GM19328 (cell line): ENCODE data around the gene CRYGD.
"Not testable (repeated sequence)": the region's sequence is repeated elsewhere in the genome, so short reads cannot be mapped to it uniquely, and the experiment has no call there.

Source experiments
- ATAC-seq: cut with Tn5 transposase; IDR thresholded peaks from one replicate; pipeline ENCODE4 v1.9.1; 2021; ENCODE audit warnings: mild to moderate bottlenecking, moderate library complexity; ENCODE audit not compliant: unreplicated experiment

The CRYGD gene

DNA sequence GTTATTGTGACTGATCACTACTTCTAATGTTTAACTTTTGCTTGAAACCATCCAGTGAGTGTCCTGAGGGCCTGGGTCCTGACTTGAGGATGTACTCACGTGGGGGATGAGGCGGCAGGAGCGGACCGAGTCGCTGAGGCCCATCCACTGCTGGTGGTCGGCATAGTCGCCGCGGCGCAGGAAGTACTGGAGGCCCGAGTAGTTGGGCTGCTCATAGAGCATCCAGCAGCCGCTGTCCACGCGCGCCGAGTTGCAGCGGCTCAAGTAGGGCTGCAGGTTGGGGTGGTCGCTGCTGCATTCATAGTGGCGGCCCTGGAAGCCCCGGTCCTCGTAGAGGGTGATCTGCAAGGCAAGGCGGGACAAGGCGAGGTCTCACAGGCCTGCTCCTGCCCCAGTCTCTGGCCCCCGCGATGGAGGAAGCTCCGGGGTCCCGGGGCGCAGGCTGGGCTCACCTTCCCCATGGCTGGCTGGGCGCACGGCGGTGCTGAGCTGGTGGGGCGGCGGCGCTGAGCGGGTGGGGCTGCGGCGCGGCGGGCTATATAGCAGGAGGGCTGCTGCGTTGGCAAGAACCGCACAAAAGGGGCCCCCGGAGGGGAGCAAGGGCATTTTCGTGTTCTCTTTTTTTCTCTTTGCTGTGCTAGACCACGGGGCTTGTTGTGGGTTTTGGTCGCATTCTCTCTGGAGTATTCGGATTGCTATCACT, at the start of gene CRYGD:
TSS of gene CRYGD (minus strand) at position 512 of the 703 bp plus-strand sequence. CDS start at position 461, 51 bp downstream.
- not testable (repeated sequence) for ATAC-seq

DNA sequence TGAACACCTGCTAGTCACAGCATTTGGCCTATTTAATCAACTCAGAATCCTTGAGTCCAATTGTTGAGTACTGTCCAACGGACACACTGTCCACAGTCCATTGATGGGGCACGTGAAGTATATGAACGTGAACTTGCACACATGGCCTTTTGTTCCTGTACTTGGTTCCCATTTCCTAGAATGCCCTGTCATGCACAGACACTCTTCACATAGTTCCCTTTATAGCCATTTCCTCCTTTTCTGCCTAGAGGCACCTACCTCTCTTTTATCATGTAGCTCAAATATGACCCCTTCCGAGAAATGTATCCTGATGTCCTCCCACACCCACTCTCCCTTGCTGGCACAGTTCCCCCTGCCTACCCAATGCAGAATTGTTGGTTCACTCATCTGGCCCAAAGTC, 47.8 kb upstream of the CRYGD start:
- ATAC-seq = no peak

DNA sequence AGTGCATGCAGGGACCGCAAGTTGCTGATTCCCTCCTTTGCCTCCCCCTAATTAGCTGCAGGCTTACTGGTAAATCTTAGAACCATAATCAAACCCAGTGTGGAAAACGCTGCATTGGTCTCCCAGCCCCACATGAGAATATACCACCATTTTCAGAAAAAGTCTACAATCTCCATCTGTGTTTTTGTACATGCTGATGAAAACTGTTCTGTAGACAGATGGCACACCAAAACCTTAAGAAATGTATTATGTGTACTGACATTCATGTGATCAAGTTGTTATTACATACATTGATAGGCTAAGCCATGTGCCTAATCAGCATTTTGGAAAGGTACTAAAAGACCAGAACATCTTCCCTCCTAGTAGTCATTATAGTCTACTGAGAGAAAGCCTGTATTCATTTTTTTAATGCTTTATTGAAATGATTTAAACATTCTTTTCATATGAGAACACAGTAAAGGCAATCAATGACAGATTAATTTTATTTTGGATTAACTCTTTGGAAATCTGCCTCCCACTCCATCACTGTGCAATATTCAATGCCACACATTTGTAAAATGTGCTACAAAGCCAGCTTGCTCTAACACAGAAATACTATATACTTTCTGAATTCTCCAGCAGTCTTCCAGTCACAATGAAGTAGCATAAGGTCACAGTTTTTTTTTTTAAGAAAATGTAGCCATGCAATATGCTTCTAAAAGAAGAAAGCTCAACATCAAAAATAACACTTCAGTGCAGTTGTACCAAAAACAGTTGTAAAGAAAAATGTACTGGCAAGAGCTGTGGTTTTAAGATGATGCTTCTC, 40.8 kb upstream of the CRYGD start:
- no peak for ATAC-seq

DNA sequence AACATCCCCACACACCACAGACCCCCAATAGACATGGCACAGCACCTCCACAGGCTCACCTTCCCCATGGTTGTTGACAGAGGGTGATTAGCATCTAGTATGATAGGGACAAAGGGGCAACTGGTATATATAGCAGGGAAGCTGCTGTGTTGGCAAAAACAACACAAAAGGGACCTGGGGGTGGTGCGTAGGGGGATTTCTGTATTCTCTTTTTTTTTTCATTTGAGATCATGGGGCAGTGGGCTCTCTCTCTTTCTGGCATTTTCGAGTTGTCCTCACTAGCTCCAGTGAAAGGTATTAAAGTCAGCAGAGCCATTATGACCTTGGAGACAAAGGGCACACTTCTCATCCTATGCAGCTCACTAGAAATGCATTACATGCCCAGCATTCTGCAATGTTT, 39.2 kb upstream of the CRYGD start, which contains the start of gene CRYGA:
TSS of gene CRYGA (minus strand) at position 101 of the 400 bp plus-strand sequence. CDS start at position 68, 33 bp downstream.
- no peak for ATAC-seq

DNA sequence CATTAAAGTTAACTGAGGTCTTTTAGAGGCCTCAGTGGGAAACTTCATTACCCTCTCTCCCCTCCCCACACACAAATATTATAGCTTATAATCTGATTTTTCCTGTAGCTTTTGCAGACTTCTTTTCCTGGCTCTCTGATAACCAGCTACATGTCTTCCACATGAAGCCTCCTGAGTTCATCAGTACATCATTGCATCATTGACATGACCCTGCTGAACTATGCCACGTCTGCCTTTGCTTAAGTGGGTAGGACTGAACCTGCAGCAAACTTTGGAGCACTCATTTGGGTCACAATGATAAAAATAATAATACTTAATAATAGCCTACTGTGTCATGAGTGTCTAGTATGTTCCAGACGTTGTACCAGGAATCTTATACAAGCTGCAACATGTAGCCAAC, 32.1 kb upstream of the CRYGD start:
- ATAC-seq = no peak

DNA sequence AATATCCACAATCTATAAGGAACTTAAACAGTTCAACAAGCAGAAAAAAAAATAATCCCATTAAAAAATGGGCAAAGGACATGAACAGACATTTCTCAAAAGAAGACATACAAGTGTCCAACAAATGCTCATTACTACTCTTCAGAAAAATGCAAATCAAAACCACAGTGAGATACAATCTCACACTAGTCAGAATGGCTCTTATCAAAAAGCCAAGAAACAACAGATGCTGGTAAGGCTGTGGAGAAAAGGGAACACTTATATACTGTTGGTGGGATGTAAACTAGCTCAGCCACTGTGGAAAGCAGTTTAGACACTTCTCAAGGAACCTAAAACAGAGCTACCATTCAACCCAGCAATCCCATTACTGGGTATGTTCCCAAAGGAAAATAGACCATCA, 28.8 kb upstream of the CRYGD start:
- no peak for ATAC-seq

DNA sequence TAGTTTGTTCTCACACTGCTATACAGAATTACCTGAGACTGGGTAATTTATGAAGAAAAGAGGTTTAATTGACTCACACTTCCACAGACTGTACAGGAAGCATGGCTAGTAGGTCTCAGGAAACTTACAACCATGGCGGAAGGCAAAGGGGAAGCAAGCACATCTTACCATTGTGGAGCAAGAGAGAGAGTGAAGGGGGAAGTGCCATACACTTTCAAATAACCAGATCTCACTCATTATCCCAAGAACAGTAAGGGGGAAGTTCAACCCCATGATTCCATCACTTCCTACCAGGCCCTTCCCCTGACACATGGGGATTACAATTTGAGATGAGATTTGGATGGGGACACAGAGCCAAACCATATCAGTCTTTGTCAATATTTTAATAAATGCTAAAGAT, 26.6 kb upstream of the CRYGD start:
- no peak for ATAC-seq

DNA sequence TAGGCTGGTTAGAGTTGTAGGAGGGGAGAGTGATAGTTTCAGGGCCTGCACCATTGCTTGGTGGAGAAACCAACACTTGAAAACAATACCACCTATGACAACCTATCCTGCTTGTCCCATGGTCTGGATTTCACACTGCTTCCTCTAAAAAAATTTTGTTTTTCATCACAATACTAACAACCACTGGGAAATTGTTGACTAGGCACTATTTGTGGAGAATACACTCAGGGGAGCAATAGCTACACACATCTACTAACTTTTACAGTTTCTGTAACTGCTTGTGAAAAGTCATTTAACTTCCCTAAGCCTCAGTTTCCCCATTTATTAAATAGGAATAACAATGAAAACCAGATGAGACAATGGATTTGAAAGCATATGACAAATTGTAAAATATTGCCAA, 25.8 kb upstream of the CRYGD start:
- ATAC-seq = no peak

DNA sequence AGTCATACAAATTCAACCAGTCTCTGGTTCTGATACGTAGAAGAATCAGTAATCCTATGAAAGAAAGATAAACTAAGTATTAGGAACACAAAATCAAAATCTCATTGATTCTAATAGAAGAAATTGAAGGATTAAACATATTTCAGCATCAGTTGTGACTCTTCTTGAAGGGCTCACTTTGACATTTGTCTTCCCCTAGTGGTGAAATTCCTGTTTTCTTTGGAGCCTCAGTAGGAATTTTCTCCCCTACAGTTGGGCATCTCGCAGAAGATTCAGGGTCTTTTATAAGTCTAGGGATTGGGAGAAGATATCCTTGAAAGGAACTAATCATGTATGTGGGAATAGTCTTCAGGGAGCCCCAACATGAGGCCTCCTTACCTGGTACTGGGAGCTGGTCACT, 24.5 kb upstream of the CRYGD start:
- no peak for ATAC-seq

DNA sequence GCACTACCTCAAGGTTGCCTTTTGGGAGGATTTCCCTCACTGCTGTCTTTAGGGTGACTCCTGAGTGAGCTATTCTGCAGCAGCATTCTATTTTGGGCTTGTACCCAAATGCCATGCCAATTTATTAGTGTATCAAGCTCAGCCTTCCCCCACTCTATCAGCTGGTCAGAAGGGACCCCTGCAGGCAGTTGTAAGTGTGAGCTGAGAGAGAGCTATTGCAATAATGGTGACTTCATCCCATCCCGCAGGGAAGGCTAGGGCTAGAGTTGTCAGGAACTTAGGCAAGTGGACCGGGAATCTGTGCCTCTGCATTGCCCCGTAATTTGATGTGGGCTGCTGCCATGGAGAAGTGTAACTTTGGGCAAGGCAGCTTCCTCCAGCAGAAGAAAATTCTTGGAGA, 23.4 kb upstream of the CRYGD start:
- ATAC-seq = no peak

DNA sequence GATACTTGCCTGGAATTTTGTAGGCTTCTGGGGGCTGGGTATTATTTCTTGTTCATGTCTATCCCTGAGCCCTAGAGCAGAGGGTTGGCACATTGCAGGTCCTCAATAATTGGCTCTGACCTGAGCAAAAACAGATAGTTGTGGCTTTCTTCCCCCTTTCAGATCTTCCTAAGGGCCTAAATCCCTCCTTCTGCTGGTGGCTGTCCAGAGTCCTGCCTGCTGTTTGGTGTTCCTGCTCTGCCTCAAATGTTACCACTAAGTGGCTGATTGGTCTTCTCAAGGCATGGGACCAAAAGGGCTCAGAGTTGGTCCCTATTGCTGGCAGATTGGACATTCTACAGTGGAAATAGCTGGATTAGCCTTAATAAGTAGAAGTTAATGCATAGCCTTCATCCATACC, 22.7 kb upstream of the CRYGD start:
- no peak for ATAC-seq

DNA sequence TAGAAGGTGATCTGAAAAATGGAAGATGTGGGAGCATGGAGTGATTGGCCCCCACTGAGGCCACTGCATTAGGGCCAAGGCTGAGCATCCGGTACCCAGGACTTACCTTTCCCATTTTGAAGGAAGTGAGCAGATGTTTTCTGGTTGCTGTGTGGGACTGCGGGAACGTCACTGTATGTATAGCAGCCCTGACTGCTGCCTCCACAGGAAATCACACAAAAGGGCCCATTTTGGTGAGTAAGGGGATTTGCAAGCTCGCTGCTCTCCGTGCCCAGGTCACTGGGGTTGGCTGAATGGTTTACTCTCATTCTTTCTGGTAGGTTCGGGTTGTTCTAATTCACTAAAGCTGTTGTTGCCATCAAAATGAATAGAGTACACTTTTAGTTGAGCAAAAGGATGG, 21.7 kb upstream of the CRYGD start, which contains the start of gene CRYGB:
TSS of gene CRYGB (minus strand) at position 153 of the 400 bp plus-strand sequence. CDS start at position 115, 38 bp downstream.
- ATAC-seq = no peak

DNA sequence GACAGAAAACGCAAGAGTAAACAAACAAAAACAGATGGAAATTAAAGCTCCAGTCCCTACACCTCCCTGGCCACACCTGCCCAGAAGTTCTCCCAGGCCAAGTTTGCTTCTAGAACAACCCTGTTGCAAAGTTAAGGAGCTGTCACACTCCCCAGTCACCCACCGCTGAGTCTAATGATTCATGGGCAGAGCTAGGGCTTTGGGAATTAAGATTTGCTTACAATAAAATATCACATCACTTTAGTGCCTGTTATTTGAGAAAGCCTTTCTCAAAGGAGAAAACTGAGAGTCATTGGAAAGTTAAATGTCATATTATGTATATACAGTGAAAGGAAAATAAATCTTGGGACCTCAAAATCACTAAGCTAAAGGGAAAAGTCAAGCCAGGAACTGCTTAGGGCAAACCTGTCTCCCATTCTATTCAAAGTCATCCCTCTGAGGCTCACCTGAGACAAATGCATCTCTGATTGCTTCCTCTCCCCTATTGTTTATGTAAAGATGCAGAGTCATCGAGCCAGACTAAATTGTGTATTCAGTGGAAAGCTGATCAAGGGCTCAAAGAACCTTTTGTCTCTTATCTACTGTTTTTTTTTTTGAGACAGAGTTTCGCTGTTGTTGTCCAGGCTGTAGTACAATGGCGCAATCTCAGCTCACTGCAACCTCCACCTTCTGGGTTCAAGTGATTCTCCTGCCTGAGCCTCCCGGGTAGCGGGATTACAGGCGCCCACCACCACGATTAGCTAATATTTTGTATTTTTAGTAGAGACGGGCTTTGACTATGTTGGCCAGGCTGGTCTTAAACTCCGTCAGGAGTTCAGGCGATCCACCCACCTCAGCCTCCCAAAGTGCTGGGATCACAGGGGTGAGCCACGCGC, 18.8 kb upstream of the CRYGD start:
- no peak for ATAC-seq

DNA sequence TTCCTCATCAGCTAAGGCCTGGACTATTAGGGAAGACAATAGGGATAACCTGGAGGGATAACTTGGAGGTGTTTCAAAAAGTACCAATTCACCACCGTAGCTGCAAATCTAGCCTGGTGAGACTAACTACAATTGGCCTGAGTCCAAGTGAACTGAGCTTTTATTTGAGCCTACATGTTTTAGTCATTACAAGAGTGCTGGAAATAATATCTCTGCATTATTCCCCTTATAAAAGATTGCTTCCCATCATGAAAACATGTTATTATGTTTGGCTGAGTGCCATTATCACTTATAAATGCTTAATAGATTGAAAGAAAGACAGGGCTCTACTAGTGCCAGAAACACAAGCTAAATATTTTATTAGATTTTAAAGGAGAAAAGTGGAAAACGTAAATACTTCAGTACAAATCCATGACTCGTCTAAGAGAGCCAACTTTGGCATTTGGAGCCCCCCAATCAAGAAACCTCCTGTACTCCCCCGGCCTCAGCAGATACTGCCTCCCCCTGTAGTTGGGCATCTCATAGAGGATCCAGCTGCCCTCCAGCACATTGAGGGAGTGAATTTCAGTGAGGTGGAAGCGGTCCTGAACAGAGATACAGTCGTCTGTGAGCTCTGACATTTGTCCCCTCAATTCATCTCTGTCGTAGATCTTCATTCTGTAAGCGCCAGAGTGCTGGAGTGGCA, 18.1 kb upstream of the CRYGD start:
- no peak for ATAC-seq

DNA sequence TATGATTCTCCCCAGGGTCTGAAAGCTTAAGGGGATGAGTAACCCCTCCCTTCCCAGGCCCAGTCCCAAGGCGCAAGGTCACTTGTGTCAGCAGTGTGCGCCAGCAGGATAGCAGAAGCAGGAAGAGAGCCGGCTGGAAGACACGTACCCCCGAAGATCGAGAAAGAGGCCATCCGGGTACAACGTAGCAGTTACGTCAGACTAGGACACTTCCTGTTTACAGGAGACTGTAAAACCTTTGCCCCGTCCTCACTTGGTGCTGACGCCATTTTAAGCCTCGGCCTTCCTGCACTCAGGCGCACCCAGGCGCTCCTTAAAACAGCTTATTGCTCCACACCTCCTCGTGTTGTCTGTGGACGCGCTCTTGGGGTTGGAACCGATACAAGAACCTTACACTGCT, 15.1 kb upstream of the CRYGD start:
- ATAC-seq = no peak

DNA sequence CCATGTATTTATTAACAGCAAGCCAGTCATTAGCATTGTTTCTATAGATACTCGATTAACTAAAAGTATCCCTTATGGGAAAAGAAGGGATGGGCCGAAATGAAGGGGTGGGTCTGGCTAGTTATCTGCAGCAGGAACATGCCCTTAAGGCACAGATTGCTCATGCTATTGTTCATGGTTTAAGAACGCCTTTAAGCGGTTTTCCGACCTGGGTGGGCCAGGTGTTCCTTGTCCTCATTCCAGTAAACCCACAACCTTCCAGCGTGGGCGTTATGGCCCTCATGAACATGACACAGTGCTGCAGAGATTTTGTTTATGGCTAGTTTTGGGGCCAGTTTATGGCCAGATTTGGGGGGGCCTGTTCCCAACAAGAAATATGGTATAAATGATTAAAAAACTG, 14.0 kb upstream of the CRYGD start:
- not testable (repeated sequence) for ATAC-seq

DNA sequence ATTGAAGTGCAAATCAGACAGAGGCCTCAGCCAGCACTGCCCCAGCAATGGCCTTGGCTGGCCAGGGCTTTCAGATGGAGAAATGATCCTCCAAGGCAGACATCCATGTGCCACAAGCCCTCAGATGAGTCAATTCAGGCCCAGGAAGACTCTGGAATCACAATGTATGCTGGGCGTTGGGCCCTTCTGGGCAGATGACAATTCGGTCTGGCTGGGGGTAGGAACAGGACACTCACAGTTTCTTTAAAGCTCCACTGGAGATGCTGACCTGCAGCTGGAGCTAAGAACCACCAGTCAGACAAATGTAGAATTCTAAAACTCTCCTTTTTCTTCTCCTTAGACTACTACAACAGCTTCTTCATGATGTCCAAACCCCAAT, 12.4 kb upstream of the CRYGD start:
- no peak for ATAC-seq

DNA sequence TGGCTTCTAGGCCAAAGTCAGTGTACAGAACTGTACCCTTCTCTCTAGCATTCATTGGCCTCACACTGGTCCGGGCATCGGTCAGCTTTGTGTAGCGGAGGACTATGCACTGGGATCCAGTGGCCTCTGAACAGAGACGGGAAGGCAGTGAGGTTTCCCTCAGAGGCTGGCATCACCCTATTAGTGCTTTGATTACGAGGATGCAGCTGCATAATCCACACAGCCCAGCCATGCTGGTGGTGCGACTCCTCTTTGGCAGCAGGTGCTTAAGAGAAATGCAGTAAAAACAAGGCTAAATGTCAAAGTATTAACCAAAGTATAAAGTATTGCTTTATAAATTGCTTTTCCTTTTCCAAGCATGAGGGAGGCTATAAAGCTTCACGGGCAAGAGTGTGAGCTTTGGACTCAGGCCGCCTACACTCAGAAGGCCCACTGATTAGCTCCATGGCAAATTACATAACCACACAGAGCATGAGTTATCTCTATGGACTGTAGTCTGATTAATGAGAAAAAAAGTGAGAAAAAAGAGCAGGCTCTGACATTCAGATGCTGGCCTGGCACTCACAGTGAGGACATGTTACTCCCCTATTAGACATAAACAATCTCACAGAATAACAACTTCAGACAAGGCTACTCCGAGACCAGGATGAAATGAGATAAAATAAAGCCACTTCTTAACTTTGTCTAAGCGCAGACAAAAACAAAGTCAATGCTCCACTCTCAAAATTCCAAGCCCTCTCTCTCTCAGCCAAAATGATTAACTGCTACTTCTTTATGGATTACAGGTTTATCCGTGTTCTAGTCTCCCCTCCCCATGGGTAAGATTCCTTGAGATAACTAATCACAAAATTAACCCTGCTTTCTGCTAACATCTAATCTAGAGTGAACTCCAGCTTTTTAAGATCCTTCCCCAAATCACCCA, 11.7 kb upstream of the CRYGD start:
- no peak for ATAC-seq

DNA sequence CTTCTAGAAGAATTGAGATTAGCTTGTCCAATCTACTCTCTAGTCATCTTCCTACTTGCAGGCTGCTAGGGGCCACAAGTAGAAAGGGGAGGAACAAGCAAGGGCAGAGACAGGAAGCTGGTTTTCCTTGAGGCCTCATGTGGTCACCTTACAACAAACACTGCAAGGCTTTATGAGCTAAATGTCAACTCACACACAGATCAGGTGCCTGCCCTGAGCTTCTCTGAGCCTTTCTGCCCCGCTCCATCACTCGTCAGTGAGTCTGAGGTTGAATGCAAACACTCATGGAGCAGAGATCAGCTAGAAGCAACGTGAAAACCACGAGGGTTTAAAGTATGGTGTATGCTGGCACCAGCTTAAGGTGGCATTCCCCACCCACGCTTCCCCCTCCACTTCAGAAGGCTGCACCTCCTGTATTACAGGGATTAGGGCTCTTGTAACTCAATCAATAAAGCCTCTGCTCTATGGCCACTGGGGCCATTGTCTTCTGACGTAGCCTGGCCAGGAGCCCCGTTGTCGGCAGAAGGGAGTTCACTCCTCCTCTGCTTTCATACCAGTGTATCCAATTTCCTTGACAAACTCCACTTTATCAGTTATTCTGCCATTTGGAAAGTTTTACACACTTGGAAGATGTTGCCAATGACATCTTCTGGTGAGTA, 10.7 kb upstream of the CRYGD start:
- no peak for ATAC-seq
